Testis (tissue), 2 donors: ENCODE results near the gene IQSEC3.

Experiments
- CTCF ChIP-seq, 3 experiments: fragments of 450-650 bp in 2 of 3; fragments of 200-600 bp in 1 of 3; sonication (generic) in 1 of 3; IDR thresholded peaks; one replicate each; pipeline ENCODE4 v1.5.1; 2016 to 2019; ENCODE audit warnings: antibody characterized with exemption in 3 of 3, mild to moderate bottlenecking in 2 of 3, moderate library complexity in 1 of 3
- POLR2A ChIP-seq: fragments of 450-650 bp; IDR thresholded peaks from one replicate; pipeline ENCODE4 v1.6.1; 2017; ENCODE audit warnings: antibody characterized with exemption, mild to moderate bottlenecking, moderate library complexity

GRCh38 chr12:196436-196835 lies 129.9 kb downstream of the IQSEC3 start:
- TF ChIP-seq POLR2A (no peak), CTCF (IDR thresholded peaks at IDR 0.05) (no peak)
